HT1080 (cell line): ENCODE results near the gene ERVK3-1. TPM values are rescaled to one million over a fixed set of nuclear protein-coding genes. Genes with fewer than 3 reads are reported as not detected.
A peak's percentile ranks its signal among the peaks of the same experiment; 100 is the strongest.
"Not testable (repeated sequence)": the region's sequence is repeated elsewhere in the genome, so short reads cannot be mapped to it uniquely, and the experiment has no call there.

Experiments
- DNase-seq: peaks from one replicate; pipeline ENCODE4 v3.0.0-alpha.2; 2015; ENCODE audit warnings: low read depth
- total RNA-seq: library from RNA; depleted of rRNA; stranded (reverse); fragments of >200 nt; shearing (Covaris generic); gene quantifications from 2 replicates; pipeline ENCODE4 v1.2.3, GENCODE V29; 2014

ERVK3-1 gene
- total RNA-seq, 1 experiment from 2014 or later: 78.6 TPM

DNA sequence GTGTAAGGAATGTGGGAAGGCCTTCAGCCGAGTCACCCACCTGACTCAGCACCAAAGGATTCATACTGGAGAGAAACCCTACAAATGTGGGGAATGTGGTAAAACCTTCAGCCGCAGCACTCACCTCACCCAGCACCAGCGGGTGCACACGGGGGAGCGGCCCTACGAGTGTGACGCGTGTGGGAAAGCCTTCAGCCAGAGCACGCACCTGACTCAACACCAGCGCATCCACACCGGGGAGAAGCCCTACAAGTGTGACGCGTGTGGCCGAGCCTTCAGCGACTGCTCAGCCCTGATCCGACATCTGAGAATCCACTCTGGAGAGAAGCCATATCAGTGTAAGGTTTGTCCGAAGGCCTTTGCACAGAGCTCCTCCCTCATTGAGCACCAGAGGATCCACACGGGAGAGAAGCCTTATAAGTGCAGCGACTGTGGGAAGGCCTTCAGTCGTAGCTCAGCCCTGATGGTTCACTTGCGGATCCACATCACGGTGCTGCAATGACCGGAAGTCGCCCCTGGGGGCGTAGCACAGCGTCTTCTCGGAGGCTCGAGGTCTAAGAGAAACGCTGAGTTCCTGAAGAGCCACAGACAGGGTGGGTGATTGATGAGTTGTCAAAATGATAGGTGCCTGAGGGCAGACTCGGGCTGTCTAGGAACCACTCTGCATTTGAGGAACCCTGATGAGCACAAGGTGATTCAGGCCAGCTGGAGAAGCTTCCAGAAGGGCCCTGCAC lies 33.8 kb downstream of the ERVK3-1 start:
- peak; percentile 50 for DNase-seq

- no peak for DNase-seq
Observed at GRCh38 chr19:58345558-58345957, 40.4 kb downstream of the ERVK3-1 start.

DNA sequence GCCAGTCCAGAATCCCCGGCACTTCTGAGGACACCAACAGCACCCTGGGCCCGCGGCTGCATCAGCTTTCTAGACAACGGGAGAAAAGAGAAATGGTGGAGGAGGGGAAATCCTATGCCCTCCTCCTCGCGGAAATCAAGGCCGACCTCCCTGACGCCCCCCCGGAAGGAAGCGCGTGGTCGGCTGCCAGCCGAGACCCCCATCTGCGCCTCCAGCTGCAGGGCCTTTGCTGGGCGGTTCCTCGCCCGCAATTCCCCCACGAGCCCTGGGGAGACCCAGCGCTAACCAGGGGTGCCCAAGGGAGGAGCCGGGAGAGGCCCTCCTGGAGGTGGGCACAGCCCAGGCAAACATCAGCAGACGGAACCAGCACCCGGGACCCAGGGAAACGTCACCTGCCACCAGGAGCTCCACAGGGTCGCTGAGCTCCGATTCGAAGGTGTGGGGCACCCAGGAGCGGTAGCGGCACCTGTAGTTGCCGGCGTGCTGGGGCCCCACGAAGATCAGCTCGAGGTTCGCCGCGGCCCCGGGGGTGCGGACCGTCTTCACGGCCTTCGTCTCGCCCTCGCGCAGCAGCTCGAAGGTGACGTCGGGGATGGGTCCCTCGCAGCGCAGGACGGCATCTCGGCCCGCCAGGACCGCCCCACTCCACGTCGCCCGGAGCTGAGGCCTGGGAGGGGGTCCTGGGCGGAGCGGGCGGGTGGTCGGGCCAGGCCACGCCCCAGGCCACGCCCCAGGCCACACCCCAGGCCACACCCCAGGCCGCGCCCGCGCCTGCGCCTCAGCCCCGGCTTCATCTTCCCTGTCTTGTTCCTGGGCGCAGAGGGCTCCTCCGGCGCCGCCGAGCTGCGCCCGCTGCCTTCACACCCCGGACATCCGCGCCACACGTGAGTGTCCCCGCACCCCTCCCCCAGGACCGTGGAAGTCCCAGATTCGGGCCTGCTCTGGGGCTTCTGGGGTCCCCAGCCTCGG lies 42.1 kb downstream of the ERVK3-1 start:
- peak; percentile 73 for DNase-seq

DNA sequence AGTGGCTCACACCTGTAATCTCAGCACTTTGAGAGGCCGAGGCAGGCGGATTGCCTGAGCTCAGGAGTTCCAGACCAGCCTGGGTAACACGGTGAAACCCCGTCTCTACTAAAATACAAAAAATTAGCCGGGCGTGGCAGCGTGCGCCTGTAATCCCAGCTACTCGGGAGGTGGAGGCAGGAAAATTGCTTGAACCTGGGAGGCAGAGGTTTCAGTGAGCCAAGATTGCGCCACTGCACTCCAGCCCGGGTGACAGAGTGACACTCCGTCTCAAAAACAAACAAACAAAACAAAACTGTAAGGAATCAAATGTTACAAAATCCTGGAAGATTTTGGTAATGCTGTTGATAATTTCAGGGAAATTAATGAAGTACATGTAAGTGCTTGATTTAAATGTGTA lies 42.9 kb downstream of the ERVK3-1 start:
- not testable (repeated sequence) for DNase-seq

DNA sequence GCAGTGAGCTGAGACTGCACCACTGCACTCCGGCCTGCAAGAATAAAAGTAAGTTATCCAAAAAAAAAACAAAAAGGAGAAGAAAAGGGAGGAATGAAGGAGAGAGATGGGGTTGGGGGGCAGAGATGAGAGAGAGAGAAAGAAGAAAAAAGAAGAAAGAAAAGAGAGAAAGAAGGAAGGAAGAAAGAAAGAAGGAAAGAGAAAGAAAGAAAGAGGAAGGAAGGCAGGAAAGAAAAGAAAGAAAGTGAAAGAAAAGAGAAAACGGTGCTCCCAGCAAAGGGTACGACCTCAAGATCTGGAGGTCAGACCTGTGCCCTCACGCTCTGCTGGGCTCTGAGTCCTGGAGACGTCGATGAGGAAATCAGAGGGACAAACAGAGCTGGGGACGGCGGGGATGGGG lies 44.4 kb downstream of the ERVK3-1 start:
- DNase-seq: no peak

GRCh38 chr19:58350001-58350861 lies 45.1 kb downstream of the ERVK3-1 start:
- DNase-seq: no peak

DNA sequence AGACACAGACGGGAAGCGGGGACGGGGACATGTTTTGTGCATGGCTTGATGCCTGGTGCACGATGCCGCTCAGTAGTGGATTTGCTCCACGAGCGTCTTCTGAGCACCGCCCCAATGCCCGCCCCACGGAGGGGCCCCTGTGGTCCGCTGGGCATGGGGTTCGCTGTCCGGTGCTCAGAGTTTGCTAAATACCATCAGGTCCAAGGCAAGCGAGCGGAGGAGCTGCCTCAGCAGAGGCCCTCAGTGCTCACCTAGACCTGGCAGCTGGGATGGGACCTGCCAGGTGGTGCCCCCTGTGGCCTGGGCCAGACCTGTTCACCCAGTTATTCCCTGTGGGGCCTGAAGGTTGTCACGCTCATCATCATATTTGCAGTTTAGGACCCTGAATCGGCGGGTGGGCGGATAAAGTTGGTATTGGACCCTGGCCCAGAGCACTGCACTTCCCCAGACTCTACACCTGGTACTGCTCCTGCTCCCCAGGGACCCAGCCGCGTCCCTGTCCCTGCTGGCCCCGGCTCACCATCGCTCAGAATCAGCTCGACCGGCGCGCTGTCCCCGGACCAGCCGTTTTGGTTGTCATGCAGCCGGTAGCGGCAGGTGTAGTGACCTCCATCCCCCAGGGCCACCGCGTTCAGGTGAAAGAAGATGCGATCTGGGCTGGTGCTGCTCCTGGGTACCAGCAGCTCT lies 45.8 kb downstream of the ERVK3-1 start:
- DNase-seq: no peak

DNA sequence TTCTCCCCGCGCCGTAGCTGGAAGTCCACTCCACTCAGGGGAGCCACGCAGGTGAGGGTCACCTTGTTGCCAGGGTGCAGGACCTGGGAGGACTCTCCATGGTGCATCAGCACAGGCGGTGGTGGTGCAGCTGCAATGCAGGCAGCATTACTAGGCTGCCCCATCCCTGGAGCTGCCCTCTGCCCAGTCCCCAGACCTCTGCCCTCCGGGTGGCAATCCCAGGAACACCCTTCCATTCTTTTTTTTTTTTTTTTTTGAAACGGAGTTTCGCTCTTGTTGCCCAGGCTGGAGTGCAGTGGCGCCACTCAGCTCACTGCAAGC lies 46.3 kb downstream of the ERVK3-1 start:
- no peak for DNase-seq

GRCh38 chr19:58351990-58352755 lies 47.0 kb downstream of the ERVK3-1 start:
- DNase-seq: no peak

DNA sequence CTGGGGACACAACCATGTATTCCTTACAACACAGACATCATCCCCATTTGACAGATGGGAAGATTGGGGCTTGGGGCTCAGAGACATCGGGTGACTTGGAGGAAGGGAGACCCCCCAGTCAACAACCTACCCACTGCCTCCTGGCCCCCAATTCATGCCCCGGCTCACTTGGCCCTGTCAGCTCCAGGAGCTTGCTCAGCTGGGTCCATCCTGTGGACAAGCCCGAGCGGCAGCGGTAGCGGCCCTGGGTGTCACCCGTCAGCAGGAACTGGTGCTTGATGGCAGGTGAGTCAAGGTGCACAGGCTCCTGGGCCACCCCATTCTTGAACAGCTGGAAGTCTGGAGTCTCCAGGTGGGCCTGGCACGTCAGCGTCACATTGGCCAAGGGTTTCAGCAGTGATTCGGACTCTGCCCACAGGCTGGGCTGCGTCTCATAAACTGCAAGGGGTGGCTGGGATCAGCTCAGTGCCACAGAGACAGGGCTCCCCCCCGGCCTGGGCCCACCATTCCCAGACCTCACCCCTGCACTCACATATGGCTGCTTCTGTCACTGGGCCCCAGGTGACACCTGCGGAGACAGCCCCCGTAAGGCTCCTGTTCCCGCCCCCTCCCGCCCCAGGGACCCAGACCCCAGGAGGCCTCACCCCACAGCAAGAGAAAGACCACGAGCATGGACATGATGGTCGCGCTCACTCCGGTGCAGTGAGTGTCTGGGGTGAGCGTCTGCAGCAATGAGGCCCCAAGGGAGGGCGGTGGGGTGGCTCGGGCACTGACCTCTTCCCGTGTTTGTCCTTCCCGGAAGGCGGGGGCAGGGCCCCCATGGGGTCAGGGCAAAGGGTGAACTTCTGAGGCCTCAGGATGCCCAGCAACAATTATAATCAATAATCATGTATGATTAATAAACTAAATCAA lies 47.8 kb downstream of the ERVK3-1 start, which contains the start of gene A1BG:
A1BG (minus strand) TSS at position 733 of the 912 bp plus-strand sequence; CDS start at position 678, 55 bp downstream.
- DNase-seq: no peak

GRCh38 chr19:58353717-58354477 lies 48.7 kb downstream of the ERVK3-1 start:
- DNase-seq: no peak

GRCh38 chr19:58354478-58355030 lies 49.4 kb downstream of the ERVK3-1 start:
- DNase-seq: no peak

- DNase-seq: no peak
Observed at GRCh38 chr19:58355215-58355796, 50.1 kb downstream of the ERVK3-1 start.

DNA sequence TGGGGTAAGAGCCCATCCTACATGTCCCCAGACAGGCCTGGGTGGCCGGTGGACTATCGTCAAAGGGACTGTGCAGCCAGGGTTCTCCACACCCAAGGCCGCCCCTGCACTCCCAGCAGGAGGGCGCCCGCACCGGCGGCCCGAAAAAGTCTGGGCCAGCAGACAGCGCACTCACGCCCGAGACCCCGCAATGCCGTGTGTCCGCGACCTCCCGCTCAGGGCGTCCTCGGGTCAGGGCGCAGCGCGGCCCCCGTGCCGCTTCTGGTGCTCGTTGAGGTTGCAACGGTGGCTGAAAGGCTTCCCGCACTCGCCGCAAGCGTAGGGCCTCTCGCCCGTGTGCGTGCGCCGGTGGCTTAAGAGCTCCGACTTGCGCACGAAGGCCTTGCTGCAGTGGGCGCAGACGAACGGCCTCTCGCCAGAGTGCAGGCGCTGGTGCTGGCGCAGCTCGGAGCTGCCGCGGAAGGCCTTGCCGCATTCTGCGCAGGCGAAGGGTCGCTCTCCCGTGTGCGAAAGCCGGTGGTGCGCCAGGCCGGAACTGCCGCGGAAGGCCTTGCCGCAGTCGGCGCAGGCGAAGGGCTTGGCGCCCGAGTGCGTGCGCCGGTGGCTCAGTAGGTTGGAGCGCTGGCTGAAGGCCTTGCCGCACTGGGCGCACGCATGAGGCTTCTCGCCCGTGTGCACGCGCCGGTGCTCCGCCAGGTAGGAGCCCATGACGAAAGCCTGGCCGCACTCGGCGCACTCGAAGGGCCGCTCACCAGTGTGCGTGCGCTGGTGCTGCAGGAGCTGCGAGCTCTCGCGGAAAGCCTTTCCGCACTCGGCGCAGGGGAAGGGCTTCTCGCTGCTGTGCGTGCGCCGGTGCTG lies 51.0 kb downstream of the ERVK3-1 start:
- no peak for DNase-seq

GRCh38 chr19:58356766-58357480 lies 51.7 kb downstream of the ERVK3-1 start:
- DNase-seq: no peak
